CD4-positive, alpha-beta T cell treated with Interleukin-17A for 4 hours (primary cell): ENCODE results near the gene MARCHF9.
A peak's percentile ranks its signal among the peaks of the same experiment; 100 is the strongest.

Source experiments
- DNase-seq: peaks from one replicate; pipeline ENCODE4 v3.0.0-alpha.2; 2020; ENCODE audit warnings: mixed read lengths

The MARCHF9 gene

DNA sequence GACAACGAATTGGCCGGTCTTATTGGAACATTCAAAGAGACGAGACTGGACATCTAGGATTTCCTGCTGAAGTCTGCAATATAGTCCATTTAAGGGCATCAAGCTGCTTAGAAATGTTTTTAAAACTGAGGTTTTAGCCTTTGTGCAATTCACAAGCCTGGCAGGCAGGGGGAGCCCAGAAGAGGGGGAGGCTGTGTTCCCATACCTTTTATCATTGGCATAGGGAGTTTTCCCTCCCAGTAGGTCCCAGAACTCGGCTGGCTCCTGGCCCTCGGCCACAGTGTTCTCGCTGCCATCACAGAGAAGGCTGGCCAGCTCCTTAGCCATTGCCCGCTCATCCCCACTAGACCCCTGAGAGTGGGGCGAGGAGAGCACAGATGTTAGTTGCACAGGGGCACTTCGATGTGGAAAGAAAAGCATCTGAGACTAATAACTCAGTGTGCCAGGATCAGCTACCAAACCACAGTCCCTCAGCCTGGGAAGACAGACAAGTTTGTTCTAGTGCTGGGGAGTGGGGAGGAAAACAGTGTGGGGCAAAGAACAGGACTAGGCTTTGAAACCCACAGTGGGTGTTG, 48.5 kb downstream of the MARCHF9 start:
- peak; percentile 54 for DNase-seq

GRCh38 chr12:57806677-57807076, 51.8 kb downstream of the MARCHF9 start:
- no peak for DNase-seq

DNA sequence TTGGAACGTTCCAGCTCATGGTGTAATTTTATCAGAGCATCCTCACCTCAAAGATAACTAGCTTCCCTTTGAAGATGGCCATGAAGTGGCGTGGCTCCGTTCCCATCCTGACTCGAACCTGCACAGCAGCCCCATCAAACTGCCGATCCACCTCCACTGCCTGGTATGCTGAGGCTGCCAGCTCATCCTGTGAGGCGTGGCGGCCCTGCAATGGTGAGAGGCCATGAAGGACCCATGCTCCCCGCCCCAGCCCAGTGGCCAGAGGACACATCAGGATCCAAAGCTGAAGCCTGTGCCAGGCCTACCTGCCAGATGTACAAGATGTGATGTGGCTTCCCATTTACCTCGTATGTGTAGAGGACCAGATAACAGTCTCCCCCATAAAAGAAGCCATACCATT, 52.4 kb downstream of the MARCHF9 start:
- DNase-seq = no peak

GRCh38 chr12:57808351-57808750, 53.4 kb downstream of the MARCHF9 start:
- no peak for DNase-seq

DNA sequence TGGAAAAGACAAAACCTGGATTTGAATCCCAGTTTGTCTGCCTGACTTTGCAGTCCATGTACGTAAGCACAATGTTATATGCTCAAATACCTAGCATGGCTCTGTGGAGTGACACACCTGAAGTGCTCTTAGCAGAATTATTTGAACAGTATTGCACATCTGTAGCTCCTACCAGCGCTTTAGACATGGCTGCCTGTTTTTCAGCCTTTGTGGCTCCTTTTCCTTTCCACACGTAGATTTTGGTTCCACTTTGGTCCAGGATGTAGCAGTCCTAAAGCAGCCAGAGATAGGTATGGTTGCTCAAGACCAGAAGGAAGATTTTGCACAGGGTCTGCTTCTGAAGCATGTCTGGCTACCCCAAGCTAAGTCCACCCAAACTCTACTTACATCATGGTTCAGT, 54.5 kb downstream of the MARCHF9 start:
- DNase-seq = no peak
